ENCODE measurements around the gene LDAH.
"Not testable (repeated sequence)": the region's sequence is repeated elsewhere in the genome, so short reads cannot be mapped to it uniquely, and the experiment has no call there.

Gene LDAH

GRCh38 chr2:20803226-20803682 lies 19.6 kb downstream of the LDAH start (continued):
- TF ChIP-seq ZNF280D (tag by site-specific recombination; IDR thresholded peaks at IDR 0.05): no peak

- TF ChIP-seq ZNF510 (tag by site-specific recombination; IDR thresholded peaks at IDR 0.05; ENCODE audit: insufficient replicate concordance) (no peak), ZNF18 (tag by site-specific recombination; IDR thresholded peaks at IDR 0.05) (no peak), HOXA7 (CRISPR knock-in tag; IDR thresholded peaks at IDR 0.05; ENCODE audit: borderline replicate concordance) (no peak), ZNF155 (tag by site-specific recombination; IDR thresholded peaks at IDR 0.05) (no peak), ZNF555 (tag by site-specific recombination; conservative IDR thresholded peaks at IDR 0.05) (no peak), ZNF521 (tag by site-specific recombination; IDR thresholded peaks at IDR 0.05) (no peak)
- CTCF ChIA-PET: interaction anchor here (0.6 to 1.3 kb wide), 3 partner anchors 14 to 1141 kb away, joined by 3 to 6 read pairs (median 3); no protein-coding TSS in a partner anchor
- POLR2A ChIA-PET: no interaction called here
- H3K27ac ChIP-seq (ENCODE audit: extremely low read depth, low read depth, low read length): no peak overlapping the region
- no peak overlapping the region for H3K4me3 ChIP-seq (ENCODE audit: low read depth, low read length)
- no peaks in the 10 kb centered on the region for H3K4me1 ChIP-seq (ENCODE audit: control insufficient read depth, insufficient read depth, low read length)
- H3K36me3 ChIP-seq (ENCODE audit: control insufficient read depth in 2 of 2, insufficient read depth in 1 of 2, low read length in 2 of 2): peaks cover 0 to 6% of the 10 kb centered on the region in 2 experiments; a peak in 2 of 3 replicates
- no peaks in the 10 kb centered on the region for H3K9me3 ChIP-seq (ENCODE audit: control insufficient read depth, insufficient read depth, low read depth, low read length)
These were observed 25.8 kb downstream of the LDAH start for GRCh38 chr2:20797096-20797495.

GRCh38 chr2:20796374-20796791 lies 26.5 kb downstream of the LDAH start:
- Histone ChIP-seq H3K36me3 (ENCODE audit: control insufficient read depth in 2 of 2, insufficient read depth in 1 of 2, low read length in 2 of 2) (peaks cover 0 to 6% of the 10 kb centered on the region in 2 experiments; a peak in 2 of 3 replicates), H3K4me3 (ENCODE audit: low read depth, low read length) (no peak overlapping the region), H3K4me1 (ENCODE audit: control insufficient read depth, insufficient read depth, low read length) (no peaks in the 10 kb centered on the region), H3K9me3 (ENCODE audit: control insufficient read depth, insufficient read depth, low read depth, low read length) (no peaks in the 10 kb centered on the region), H3K27ac (ENCODE audit: extremely low read depth, low read depth, low read length) (no peak overlapping the region)
- TF ChIP-seq ZEB2 (tag by site-specific recombination; IDR thresholded peaks at IDR 0.05) (no peak), ZNF37A (tag by site-specific recombination; IDR thresholded peaks at IDR 0.05) (no peak), ZNF274 (IDR thresholded peaks at IDR 0.05; ENCODE audit: low read length) (no peak), ZNF274 (tag by site-specific recombination; IDR thresholded peaks at IDR 0.05; ENCODE audit: borderline replicate concordance) (no peak)
- ChIA-PET POLR2A (no interaction called here), CTCF (interaction anchor here (0.6 to 1.3 kb wide), 3 partner anchors 14 to 1142 kb away, joined by 3 to 6 read pairs (median 3); no protein-coding TSS in a partner anchor)

- POLR2A ChIA-PET; H3K9me3 ChIP-seq (ENCODE audit: control insufficient read depth, insufficient read depth, low read depth, low read length); H3K27ac ChIP-seq (ENCODE audit: extremely low read depth, low read depth, low read length); CTCF ChIA-PET; H3K4me3 ChIP-seq (ENCODE audit: low read depth, low read length); H3K4me1 ChIP-seq (ENCODE audit: control insufficient read depth, insufficient read depth, low read length): not testable (repeated sequence)
- peaks cover 0 to 19% of the 10 kb centered on the region in 2 experiments; a peak in 2 of 3 replicates for H3K36me3 ChIP-seq (ENCODE audit: control insufficient read depth in 2 of 2, insufficient read depth in 1 of 2, low read length in 2 of 2)
These were observed 29.0 kb downstream of the LDAH start for GRCh38 chr2:20793944-20794343.
